Subcutaneous adipose tissue (tissue), 4 donors: Measurements from ENCODE around the gene ARIH2. TPM values are rescaled to one million over a fixed set of nuclear protein-coding genes. Genes with fewer than 3 reads are reported as not detected.

ENCODE experiments used
- total RNA-seq, 4 donors: library from RNA; depleted of rRNA; stranded (reverse); fragments of >200 nt; gene quantifications; one replicate each; pipeline ENCODE4 v1.1.0, GENCODE V29; 2016
- TF ChIP-seq, protein P1 (sequence below): fragments of 450-650 bp; IDR thresholded peaks from one replicate; pipeline ENCODE4 v1.5.1; 2016; ENCODE audit warnings: low read depth, mild to moderate bottlenecking, control low read depth, antibody characterized with exemption, moderate library complexity

The ARIH2 gene
- total RNA-seq, 4 donors from 2014 or later = 63.4 to 110 (median 80.2) TPM

DNA sequence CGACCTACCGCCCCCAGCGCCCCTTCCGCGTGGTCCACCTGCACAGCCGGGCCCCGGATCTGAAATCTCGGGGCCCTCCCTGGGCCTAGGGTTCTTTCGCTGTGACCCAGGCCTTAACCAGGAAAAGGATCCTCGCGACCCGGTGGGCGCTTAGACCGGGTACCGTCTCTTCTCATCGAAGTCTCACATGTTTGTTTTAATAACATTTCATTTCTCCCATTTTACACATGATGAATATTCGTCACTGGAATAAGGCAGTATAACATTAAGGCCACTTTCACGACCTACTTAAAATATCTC, 100.0 kb downstream of the ARIH2 start:
- TF ChIP-seq, protein P1, sequence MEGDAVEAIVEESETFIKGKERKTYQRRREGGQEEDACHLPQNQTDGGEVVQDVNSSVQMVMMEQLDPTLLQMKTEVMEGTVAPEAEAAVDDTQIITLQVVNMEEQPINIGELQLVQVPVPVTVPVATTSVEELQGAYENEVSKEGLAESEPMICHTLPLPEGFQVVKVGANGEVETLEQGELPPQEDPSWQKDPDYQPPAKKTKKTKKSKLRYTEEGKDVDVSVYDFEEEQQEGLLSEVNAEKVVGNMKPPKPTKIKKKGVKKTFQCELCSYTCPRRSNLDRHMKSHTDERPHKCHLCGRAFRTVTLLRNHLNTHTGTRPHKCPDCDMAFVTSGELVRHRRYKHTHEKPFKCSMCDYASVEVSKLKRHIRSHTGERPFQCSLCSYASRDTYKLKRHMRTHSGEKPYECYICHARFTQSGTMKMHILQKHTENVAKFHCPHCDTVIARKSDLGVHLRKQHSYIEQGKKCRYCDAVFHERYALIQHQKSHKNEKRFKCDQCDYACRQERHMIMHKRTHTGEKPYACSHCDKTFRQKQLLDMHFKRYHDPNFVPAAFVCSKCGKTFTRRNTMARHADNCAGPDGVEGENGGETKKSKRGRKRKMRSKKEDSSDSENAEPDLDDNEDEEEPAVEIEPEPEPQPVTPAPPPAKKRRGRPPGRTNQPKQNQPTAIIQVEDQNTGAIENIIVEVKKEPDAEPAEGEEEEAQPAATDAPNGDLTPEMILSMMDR = no peak

- TF ChIP-seq, protein P1 = no peak
These were observed 101.3 kb downstream of the ARIH2 start for GRCh38 chr3:49019941-49020329.

GRCh38 chr3:49020330-49021212, 101.9 kb downstream of the ARIH2 start:
- TF ChIP-seq, protein P1 = no peak

GRCh38 chr3:49021213-49021812, 102.7 kb downstream of the ARIH2 start:
- TF ChIP-seq, protein P1 = no peak

DNA sequence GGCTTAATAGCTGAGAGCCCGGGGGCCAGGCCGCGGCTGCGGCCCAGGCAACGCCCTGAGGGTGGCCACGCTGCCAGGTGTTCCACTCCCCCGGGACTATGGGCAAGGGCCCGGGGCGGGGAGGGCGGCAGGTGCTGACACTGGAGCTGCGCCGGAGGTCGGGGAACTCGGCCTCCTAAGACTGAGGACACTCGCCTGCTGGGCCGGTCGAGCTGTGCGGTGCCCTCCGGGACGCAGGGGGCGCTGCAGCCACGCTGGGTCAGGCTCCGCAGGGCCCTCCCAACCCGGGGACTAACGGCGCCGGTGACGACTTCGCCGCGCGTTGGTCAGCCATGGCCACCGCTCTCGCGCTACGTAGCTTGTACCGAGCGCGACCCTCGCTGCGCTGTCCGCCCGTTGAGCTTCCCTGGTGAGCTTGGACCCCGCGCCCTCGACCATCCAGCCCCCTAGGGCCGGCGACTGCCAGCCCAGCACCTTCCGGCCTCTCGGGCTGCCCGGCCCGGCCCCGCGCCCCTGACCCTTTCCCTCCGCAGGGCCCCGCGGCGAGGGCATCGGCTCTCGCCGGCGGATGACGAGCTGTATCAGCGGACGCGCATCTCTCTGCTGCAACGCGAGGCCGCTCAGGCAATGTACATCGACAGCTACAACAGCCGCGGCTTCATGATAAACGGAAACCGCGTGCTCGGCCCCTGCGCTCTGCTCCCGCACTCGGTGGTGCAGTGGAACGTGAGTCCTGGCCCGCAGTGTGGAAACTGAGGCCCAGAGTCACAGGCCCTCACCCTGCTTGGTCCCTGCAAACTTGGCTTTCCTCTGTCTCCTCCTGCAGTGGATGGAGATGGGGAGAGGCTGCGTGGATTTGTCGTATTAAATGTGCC, 103.4 kb downstream of the ARIH2 start, which contains the start of gene NDUFAF3:
TSS of gene NDUFAF3 (plus strand) at position 309 of the 875 bp plus-strand sequence. CDS start at position 333, 24 bp downstream.
- TF ChIP-seq, protein P1 = no peak

DNA sequence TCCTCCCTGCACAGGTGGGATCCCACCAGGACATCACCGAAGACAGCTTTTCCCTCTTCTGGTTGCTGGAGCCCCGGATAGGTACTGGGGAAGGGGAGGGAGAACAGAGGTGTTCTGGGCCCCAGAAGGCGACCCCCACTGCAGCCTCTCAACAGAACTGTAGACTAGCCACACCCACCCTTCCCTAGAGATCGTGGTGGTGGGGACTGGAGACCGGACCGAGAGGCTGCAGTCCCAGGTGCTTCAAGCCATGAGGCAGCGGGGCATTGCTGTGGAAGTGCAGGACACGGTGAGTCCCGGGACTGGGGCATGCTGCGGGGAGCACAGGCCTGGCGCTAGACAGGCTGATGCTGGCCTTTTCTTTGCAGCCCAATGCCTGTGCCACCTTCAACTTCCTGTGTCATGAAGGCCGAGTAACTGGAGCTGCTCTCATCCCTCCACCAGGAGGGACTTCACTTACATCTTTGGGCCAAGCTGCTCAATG, 104.1 kb downstream of the ARIH2 start:
- TF ChIP-seq, protein P1 = no peak
